ENCODE data around the gene OTOA.
"Not testable (repeated sequence)": the region's sequence is repeated elsewhere in the genome, so short reads cannot be mapped to it uniquely, and the experiment has no call there.

- TF ChIP-seq CTCF, EZH2 (IDR thresholded peaks at IDR 0.05): not testable (repeated sequence)
Measured at GRCh38 chr16:21772547-21773206, 108.9 kb downstream of the OTOA start.
